Medulla oblongata (tissue), 1 donor: ENCODE measurements around the gene VAV1.
"Not testable (repeated sequence)": the region's sequence is repeated elsewhere in the genome, so short reads cannot be mapped to it uniquely, and the experiment has no call there.

Experiments used
- DNase-seq: peaks from one replicate; pipeline ENCODE4 v3.0.0-alpha.2; 2015; ENCODE audit errors: extremely low spot score

The VAV1 gene

GRCh38 chr19:6790194-6791128 lies 18.0 kb downstream of the VAV1 start:
- DNase-seq, result no peak

GRCh38 chr19:6791237-6791636 lies 18.7 kb downstream of the VAV1 start:
- no peak for DNase-seq

GRCh38 chr19:6793411-6793810 lies 20.9 kb downstream of the VAV1 start:
- DNase-seq, result no peak

- DNase-seq, result no peak
Measured at GRCh38 chr19:6793973-6794372, 21.5 kb downstream of the VAV1 start.

- no peak for DNase-seq
Measured at GRCh38 chr19:6794686-6795431, 22.4 kb downstream of the VAV1 start.

GRCh38 chr19:6796278-6796677 lies 23.8 kb downstream of the VAV1 start:
- DNase-seq, result no peak

- no peak for DNase-seq
Measured at GRCh38 chr19:6797646-6798045, 25.1 kb downstream of the VAV1 start.

- DNase-seq, result not testable (repeated sequence)
Measured at GRCh38 chr19:6800160-6800790, 27.8 kb downstream of the VAV1 start.

- no peak for DNase-seq
Measured at GRCh38 chr19:6800991-6801484, 28.5 kb downstream of the VAV1 start.

- DNase-seq, result peak; percentile 72
Measured at GRCh38 chr19:6801485-6802086, 29.1 kb downstream of the VAV1 start.

GRCh38 chr19:6802336-6803035 lies 30.0 kb downstream of the VAV1 start:
- peak; percentile 72 for DNase-seq

- DNase-seq, result peak; percentile 4
Measured at GRCh38 chr19:6803036-6803404, 30.5 kb downstream of the VAV1 start.

- no peak for DNase-seq
Measured at GRCh38 chr19:6806488-6806887, 34.0 kb downstream of the VAV1 start.

- DNase-seq, result no peak
Measured at GRCh38 chr19:6807291-6807690, 34.8 kb downstream of the VAV1 start.

GRCh38 chr19:6808494-6808893 lies 36.0 kb downstream of the VAV1 start:
- DNase-seq, result no peak

GRCh38 chr19:6809262-6809661 lies 36.8 kb downstream of the VAV1 start:
- no peak for DNase-seq

- no peak for DNase-seq
Measured at GRCh38 chr19:6811378-6811777, 38.9 kb downstream of the VAV1 start.

- no peak for DNase-seq
Measured at GRCh38 chr19:6811906-6812305, 39.4 kb downstream of the VAV1 start.

GRCh38 chr19:6812612-6813011 lies 40.1 kb downstream of the VAV1 start:
- DNase-seq, result no peak

GRCh38 chr19:6813659-6814058 lies 41.2 kb downstream of the VAV1 start:
- DNase-seq, result no peak

GRCh38 chr19:6817179-6817578 lies 44.7 kb downstream of the VAV1 start:
- DNase-seq, result no peak
